ENCODE data around the gene PRKCH.

The PRKCH gene

DNA sequence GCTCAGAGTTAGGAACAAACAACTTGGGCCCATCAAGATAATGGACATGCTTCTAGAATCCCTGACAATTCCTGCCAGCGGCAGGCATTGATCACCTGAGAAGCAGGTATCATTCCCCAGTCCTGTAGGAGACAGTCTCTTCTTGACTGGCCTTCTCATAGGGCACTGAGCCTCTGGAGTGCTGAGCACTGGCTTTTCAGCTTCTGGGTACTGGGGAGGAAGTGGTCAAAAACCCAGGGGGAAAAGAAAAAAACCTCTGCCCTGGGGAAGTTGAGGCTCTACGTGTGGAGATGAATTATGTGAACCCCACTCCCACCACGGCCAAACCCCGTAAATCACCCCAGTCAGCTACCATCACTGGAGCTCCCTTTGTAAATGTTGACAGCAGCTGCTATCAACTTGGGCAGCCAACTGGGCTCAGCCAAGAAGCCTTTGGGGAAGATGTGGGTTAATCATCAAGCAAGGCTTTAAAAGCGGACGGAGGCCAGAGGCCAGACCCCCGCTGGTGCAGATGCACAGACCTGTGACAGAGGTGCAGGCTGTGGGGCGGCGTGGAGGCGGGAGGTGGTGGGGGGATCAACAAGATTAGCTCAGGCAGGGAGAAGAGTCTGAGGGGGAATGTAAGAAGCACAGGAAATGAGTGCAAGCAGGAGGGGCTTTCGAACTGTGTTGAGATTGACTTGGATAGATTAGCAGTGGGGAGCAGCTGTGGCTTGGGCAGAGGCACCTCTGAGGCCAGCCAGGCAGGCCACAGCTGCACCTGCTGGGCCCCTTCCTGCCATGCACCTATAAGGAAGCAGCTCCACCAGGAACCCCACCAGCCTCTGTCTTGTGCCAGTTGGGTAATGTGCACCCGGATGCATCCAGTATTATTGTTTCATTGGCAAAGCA is 268.6 kb downstream of the PRKCH start:
- no peak for DNase-seq (ENCODE audit: low spot score)

DNA sequence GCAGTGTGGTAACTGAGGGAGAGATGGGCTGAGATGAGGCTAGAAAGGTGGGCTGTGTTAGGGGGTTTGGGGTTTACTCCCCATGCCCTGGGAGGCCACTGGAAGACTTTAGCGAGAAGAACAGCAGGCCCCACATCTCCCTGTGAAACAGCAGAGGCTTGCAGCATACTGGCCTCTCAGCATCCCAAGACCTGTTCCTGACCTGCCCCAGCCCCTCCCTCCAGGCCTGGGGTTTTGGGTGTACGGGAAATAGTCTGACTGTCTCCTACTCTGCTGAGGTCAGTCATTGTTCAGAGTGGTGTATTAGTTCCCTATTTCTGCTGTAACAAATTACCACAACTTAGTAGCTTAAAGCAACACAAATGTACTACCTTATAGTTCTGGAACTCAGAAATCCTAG is 270.5 kb downstream of the PRKCH start:
- no peak for DNase-seq (ENCODE audit: low spot score)

DNA sequence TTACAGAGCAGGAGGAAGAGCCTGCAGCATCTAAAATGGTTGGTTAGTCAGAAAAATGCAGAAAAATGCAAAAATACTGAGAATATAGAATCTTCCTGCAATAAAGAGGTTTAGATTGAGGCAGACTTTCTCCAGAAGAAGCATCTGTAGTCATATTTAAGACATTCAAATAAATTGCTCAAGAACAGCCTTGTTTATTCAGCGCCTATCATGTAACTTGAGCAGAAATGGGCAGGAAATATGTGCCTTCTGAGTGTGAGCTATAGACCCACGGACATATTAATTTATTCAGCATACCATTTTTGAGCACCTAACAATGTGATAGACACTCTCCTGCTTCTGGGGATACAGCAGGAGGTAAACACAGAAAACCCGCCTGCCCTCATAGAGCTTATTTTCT is 272.0 kb downstream of the PRKCH start:
- no peak for DNase-seq (ENCODE audit: low spot score)

DNA sequence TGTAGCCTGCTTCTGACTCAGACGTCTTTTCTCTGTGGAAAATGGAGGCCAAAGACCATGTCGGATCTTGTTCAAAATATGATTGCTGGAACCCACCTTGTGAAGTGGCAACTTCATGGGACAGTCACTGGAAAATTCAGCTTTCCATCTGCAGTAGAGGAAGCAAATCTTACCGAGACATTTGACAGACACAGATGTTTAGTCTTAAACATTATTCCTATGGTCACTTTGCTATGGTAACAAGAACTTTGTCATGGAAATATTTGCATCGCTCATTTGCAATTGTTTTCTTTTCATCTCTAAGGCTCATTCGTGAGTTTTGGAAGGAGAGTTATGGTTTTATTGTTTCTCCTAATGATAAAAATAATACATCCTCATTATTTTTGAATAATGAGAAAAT is 275.6 kb downstream of the PRKCH start:
- DNase-seq (ENCODE audit: low spot score) = no peak

DNA sequence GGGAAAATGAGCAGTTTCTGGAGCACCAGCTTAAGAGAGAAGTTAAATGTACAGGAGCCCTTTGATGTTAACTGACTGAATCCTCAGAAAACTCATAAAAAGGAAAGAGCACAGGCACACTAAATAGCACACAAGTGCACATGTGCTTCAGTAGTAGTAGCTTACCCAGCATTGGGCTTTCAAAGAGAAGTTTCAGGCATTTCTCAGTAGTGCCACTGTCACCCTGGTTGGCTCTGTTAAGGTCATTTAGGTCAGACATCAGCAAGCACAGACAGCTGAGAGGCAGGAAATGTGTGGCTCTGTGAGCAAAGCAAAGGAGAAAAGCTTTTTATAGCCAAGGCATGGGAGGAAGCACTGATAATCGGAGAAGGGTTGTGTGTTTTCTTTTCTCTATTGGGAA is 277.6 kb downstream of the PRKCH start:
- DNase-seq (ENCODE audit: low spot score) = no peak

DNA sequence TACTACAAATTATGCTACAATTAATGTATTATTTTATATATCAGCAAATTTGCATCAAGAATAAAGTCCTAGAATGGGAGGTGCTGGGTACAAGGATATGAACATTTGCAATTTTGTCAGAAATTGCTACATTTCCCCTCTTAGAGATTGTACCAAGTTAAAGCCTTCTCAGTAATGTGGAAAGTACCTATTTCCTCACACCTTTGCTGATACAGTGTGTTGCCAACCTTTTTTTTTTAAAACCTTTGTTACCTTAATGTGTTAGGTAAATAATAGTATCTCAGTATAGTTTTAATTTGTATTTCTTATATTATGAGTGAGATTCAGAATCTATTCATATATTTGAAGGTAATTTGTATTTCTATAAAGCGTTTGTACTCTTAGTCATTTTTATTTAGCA is 278.6 kb downstream of the PRKCH start:
- DNase-seq (ENCODE audit: low spot score) = no peak

Measured in CD4-positive, alpha-beta T cell treated with Interleukin-2 at 100 ng/mL for 4 hours (primary cell).